ENCODE data around the gene SNTG2.
"Not testable (repeated sequence)": the region's sequence is repeated elsewhere in the genome, so short reads cannot be mapped to it uniquely, and the experiment has no call there.

The SNTG2 gene

DNA sequence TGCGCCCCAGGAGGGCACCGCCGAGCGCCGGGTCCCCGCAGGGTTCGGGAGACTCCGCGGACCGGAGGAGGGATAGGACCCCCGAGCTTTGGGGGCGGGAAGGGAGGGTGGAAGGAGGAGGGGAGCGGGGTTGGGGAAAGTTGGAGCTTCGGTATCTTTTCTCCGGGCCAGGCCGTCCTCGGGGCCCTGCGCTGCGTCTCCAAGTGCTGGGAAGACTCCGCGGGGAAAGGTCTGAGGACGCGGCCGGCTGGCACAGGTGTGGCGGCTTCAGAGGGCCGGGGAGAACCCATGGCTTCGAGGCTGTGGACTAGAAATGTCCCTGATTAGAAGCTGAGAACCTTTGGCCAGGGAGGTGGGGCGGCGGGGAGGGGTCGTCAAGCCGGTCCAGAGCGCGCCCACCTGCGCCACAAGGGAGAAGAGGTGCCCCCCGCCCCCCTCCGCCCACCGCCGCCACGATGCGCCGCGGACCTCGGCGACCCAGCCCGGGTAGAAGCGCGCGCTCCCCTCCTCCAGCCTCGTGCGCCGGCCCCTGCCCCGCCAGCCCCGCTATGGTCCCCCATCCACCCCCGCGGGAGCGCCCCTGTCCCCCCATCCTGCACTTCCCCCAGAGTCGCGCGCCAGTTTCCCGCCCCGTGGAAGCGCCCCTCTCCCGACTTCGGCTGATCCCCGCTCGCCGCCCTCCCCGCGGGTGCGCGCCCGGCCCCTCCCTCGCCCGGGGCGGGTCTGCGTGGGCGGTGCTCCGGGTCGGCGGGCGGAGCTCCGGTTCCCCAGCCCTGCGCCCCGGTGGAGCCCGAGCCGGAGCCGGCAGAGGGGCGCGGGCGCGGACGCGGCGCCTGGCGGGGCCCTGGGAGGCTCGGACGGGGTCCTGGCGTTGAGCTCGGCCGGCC is at the start of gene SNTG2:
TSS of gene SNTG2 (plus strand) at position 770 of the 887 bp plus-strand sequence. CDS start 148 bp downstream, outside the sequence.
- DNase-seq = no peak

DNA sequence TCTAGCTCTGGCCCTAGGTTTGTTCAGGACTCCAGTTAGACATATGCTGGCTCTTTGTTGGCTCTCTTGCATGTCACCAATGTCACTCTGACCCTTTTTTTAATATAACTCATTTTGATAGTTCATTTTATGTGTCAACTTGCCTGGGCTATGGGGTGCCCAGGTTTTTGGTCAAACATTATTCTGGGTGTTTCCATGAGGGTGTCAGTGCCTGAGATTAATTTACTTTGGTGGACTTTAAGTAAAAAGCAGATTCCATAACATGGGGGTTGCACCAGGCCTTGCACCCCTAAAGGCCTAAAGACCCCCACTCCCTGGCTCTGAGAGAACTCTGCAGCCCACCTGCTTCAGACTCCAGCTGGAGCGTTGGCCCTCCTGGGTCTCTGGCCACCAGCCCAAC is 48.1 kb upstream of the SNTG2 start:
- DNase-seq = no peak

GRCh38 chr2:903223-903900 is 47.3 kb upstream of the SNTG2 start:
- DNase-seq = no peak

DNA sequence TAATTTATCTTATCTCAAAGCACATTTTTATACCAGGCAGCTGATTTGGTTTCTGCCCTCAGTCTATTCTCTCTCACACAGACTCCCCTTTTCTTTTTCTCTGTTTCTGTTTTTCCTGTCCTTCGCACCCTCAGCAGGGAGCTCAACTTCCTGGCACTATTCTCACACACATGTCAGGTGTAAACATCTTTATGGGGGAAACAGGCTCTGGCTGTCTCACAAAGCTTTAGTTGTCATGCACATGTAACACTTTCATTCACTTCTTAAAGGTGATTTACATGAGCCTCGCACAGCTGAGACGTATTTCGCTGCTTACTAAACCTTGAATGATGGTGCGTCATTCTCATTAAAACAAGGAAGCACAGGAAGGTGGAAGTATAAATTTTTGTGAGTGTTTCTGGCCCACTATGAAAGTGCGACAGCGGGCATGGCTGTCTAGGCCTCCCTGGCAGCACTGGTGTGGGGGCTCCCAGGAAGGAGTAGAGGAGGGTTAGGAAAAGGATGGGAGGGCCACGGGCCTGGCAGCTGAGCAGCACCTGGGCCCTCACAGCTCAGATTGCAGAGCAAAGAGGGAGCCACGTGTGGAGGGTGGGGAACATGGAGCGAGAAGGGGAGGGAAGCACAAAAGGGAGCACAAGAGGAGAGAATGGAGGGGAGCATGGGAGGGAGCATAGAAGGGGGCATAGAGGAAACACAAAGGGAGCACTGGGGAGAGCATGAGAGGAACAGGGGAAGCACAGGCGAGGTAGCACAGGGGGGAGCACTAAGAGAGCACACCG is 46.2 kb upstream of the SNTG2 start:
- DNase-seq = no peak

- no peak for DNase-seq
These were observed 45.4 kb upstream of the SNTG2 start for GRCh38 chr2:905091-905832.

GRCh38 chr2:905833-906140 is 44.9 kb upstream of the SNTG2 start:
- no peak for DNase-seq

DNA sequence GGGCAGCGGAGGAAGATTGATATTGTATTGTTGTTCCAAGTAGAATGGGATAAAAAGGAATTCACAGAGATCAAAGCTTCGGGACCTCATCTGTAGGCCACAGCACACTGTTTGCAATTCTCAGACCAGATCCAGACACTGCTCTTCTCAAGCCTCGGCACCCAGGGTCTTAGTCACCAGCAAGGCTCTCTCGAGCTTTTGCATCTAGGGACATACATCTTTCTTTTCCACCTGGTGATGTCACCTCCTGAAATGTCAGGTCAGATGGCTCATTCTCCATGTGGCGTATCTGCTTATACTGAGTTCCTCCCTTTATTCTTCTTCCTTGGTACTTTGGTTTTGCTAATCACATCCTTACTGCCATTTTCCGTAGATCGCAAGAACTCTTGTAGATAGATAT is 42.9 kb upstream of the SNTG2 start:
- DNase-seq = no peak

- DNase-seq = no peak
These were observed 42.1 kb upstream of the SNTG2 start for GRCh38 chr2:908568-908967.

DNA sequence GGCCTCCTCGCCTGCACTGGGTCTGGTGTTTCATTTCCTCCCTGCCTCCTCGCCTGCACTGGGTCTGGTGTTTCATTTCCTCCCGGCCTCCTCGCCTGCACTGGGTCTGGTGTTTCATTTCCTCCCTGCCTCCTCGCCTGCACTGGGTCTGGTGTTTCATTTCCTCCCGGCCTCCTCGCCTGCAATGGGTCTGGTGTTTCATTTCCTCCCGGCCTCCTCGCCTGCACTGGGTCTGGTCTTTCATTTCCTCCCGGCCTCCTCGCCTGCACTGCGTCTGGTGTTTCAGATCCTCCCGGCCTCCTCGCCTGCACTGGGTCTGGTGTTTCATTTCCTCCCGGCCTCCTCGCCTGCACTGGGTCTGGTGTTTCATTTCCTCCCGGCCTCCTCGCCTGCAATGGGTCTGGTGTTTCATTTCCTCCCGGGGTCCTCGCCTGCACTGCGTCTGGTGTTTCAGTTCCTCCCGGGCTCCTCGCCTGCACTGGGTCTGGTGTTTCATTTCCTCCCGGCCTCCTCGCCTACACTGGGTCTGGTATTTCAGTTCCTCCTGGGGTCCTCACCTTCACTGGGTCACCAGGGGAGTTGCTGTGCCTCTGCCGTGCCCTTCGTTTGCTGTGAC is 40.8 kb upstream of the SNTG2 start:
- not testable (repeated sequence) for DNase-seq

DNA sequence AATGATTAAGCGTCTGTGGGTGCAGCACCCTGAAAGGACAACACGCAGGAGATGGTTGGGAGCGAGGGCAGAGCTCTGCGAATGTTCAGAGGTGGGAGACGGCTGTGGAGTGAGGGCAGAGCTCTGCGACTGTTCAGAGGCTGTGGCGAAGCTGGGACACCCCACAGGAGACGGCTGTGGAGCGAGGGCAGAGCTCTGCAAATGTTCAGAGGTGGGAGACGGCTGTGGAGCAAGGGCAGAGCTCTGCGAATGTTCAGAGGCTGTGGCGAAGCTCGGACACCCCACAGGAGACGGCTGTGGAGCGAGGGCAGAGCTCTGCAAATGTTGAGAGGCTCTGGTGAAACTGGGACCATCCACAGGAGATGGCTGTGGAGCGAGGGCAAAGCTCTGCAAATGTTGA is 40.0 kb upstream of the SNTG2 start:
- no peak for DNase-seq

- no peak for DNase-seq
These were observed 34.7 kb upstream of the SNTG2 start for GRCh38 chr2:915979-916378.

- DNase-seq = no peak
These were observed 33.7 kb upstream of the SNTG2 start for GRCh38 chr2:916935-917334.

- DNase-seq = no peak
These were observed 31.0 kb upstream of the SNTG2 start for GRCh38 chr2:919672-920071.

GRCh38 chr2:920573-920972 is 30.1 kb upstream of the SNTG2 start:
- DNase-seq = no peak

DNA sequence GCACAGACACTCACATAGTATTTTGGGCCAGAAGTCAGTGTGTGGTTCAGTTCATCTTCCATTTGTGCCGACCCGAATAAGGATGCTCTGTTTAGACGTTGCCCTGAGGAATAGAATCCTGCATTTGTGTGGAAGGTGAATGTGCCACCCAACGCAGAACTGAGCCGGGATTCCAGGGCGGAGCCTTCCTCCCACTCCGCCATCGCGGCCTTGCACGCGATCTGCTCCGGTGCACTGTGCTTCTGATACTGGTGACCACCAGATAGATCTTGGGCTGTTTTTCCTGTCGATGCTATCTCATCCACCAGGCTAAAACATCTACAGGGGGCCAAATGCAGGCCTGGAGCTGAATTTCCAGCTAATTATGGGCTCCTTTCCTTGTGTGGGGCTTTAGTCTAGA is 29.6 kb upstream of the SNTG2 start:
- DNase-seq = no peak

GRCh38 chr2:922185-922584 is 28.5 kb upstream of the SNTG2 start:
- DNase-seq = no peak

DNA sequence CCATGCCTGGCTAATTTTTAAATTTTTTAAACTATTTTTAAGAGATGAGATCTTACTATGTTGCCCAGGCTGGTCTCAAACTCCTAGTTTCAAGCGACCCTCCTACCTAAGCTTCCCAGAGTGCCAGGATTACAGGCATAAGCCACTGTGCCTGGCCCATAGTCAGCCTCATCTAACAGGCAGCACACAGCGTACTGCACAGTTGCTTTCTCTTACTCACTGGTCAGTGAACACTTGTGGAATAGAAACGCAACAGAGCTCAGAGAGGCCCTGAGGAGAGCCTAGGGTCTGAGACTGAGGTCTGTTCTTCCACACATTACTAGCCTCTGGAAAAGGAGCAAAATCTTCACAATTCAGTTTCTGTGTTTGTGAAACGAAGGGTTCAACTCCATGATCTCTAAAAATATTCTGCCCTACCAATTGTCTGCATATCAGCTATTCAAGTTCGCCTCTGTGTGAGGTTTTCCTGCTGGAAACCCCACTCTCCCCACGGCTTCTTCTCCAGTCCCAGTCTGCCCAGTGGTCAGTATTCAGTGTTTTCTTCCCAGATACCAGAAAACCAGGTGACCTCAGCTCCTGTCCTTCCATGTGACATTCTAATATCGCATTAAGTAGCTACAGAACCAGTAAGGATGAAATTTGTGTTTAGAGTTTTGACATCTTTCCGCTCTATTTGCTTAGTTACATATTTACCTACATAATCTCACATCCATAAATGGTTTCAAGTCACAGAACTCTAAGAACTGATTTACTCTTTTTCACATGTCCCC is 26.6 kb upstream of the SNTG2 start:
- no peak for DNase-seq

DNA sequence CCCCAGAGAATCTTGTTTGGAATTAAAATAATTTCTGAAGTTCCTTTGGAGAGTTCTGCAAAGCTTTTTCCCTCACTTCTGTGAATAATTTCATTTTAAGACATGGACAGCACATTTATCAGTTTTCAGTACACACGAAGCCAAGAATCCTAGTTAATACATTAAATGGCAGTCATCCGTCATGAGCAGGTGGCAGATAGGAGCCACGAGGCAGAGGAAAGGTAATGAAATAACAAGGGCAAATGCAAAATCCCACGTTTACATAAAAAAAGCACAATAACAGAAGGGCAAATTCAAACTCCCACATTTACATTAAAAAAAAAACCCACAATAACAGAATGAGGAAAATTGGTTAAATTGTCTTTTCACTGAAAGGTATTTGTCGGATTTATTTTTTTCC is 25.9 kb upstream of the SNTG2 start:
- no peak for DNase-seq

DNA sequence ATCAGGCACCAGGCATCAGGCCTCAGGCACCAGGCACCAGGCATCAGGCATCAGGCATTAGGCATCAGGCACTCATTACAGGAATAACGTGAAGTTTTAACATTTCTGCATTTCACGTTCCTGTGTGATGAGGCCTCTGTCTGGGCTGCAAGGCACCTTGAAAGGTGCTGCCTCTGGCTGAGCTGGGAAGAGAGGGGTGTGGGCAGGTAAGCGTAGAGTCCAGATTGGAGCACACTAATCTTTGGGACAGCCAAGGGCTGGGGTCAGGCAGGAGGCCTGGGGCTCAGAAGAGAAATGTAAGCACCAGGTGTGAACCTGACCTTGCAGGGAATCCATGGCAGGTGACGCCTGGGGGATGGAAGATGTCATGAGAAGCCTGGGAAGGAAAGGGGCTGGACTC is 25.3 kb upstream of the SNTG2 start:
- DNase-seq = no peak

- DNase-seq = no peak
These were observed 24.9 kb upstream of the SNTG2 start for GRCh38 chr2:925711-926110.

DNA sequence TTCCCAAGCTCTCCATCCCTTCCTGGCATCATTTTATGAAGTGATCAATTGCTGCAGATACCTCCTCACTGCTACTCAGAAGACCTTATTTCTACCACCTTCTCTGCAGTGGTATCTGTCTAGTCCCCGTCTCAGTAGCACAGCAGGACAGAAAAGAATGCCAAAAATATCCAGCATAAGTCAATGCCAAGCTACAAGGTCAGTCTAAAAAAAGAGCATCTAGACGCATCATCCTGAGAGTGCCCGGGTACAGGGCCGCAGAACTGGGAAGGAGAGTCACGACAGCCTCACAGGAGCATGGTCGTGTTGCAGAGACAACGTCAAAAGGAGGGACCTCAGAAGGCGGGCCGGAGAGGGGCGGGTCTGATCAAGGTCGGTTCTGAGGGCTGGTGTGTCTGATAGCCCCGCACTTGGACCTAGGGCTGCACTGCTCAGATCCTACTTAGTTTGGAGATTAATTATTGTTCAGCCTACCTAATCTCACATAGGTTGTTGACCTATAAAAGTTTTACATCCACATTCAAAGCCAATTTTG is 24.3 kb upstream of the SNTG2 start:
- no peak for DNase-seq

DNA sequence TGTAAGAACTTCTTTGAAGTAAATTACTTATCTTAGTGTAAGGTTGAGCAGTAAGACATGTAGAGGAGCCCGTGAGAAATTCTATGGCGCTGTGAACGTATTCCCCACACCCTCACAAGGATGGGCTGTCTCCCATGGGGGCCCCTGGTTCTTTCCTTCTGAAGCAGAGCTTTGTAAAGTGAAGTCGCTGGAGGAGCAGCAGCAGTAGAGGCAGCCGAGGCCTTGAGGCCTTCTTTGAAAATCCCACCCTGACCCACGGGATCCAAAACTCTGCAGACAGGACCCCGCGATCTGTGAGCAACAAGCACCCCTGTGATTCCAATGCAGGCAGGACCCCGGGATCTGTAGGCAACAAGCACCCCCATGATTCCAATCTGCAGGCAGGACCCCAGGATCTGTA is 23.8 kb upstream of the SNTG2 start:
- DNase-seq = no peak
